ENCODE data around the gene ELMO1.

The ELMO1 gene

GRCh38 chr7:37112218-37112617, 336.4 kb downstream of the ELMO1 start:
- DNase-seq = no peak

DNA sequence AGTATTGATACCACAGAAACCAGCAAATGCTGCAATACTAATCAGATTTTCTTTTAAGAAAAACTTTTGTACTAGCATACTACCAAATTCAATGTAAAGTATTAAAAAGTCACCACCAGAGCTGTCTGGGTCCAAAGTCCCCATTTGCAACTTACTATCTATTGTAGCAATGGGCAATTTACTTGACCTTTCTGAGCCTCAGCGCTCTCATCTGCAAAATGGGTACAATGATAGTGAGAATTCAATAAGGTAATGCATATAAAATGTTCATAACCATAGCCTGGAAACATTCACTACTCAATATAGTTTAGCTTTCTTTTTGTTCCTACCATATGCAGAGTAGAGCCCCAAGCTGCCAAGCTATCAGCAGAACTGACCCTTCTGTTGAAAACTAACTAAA, 337.2 kb downstream of the ELMO1 start:
- no peak for DNase-seq

- DNase-seq = no peak
These were observed 337.8 kb downstream of the ELMO1 start for GRCh38 chr7:37110660-37111424.

- no peak for DNase-seq
These were observed 338.8 kb downstream of the ELMO1 start for GRCh38 chr7:37109843-37110242.

- DNase-seq = no peak
These were observed 339.5 kb downstream of the ELMO1 start for GRCh38 chr7:37109016-37109683.

GRCh38 chr7:37108615-37109014, 340.0 kb downstream of the ELMO1 start:
- DNase-seq = no peak

- no peak for DNase-seq
These were observed 341.5 kb downstream of the ELMO1 start for GRCh38 chr7:37107047-37107750.

DNA sequence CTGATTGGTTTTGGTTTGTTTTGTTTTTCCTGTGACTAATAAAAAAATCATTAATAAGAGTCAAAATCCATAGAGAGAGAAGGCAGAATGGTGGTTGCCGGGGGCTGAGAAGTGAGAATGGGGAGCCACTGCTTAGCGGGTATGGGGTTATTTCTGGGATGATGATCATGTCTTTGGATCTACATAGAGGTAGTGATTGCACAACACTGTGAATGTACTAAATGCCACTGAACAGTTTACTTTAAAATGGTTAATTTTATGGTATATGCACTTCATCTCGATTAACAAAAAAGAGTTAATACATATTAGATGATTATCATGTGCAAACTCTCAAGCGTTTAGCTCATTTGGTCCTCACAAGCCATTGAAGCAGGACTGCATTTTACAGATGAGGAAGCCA, 342.9 kb downstream of the ELMO1 start:
- no peak for DNase-seq

- no peak for DNase-seq
These were observed 343.7 kb downstream of the ELMO1 start for GRCh38 chr7:37104822-37105518.

DNA sequence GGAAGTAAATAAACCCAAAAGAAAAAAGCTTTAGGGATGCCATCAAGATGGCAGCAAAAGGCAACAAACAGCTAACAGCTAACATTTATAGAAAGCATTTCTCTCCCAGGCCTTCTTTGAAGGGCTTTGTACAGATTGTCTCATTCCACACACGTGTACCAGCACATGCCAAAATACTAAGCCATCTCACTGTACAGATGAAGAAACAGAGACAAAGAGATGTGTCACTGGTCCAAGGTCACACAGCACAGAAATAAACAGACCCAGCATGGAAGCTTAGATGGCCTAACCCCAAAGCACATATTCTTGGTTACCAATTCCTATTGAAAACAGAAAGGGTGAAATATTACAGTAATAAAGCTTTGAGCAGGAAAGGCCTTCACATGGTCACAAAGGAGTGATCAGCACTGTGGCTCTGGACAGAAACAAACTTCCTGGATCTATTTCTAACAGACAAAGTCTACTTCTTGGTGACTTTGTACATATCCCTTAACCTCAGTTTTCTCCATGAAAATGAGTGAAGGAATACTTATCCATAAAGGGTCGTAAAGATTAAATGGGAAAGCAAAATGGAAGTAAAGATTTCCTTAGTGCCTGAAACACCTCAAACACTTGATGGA, 346.0 kb downstream of the ELMO1 start:
- no peak for DNase-seq

DNA sequence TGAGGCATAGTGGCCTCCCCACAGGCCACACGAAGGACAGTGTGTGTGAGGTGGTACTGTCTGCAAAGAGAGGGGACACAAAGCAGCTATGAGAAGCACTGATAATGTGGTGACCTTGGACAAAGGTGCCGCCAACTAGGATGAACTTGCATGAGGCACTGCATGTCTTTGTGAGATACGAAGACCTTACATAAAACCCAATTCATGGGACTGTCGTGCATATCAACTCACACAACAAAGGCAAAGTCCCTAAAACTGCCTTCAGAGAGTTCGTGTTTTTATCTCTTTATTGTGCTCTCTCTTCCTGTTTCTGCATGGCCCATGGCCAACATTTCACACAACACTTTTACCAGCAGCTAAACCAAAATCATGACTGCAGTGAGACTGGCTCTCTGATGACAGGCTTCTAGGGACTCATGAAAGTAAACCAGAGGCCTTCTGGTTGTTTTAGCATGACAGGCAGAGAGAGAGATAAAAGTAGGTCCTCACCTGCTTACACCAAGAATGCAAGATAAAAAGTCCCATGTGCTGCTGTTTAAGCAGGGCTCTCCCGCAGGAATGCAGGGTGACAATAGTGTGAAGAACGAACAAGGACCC, 347.8 kb downstream of the ELMO1 start:
- DNase-seq = no peak

DNA sequence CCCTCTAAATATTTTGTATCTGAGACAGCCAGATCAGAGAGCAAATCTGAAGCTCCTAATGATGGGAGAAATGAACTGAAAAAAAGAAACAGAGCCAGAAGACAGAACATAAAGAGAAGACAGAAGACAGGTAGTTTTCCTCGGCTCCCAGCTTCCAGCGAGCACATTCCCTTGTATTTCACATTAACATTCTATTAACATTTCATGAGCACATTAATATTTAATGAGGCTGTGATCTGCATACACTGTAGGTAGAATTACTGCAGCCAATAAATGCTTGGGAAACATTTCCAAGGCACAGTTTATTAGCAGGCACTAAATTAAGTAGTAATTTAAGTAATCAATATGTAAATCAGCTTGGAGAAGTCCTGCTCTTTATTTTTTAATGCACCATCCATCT, 349.9 kb downstream of the ELMO1 start:
- no peak for DNase-seq

DNA sequence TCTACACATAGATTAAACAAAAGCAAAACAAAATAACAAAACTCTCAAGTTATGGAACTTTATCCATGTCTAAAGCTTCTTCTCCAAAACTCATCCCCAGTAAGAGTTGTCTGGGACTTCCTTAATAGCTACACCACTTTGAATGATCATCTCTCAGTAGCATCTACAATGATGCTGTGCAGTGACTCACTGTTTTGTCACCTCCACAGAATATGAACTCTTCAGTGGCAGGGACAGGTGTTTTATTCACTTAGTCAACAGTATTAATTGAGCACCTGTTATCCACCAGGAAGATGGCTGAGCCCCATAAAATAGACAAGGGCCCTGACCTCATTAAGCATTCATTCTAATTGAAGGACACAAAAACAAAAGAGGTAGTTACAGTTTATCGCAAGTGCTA, 350.7 kb downstream of the ELMO1 start:
- no peak for DNase-seq

GRCh38 chr7:37097276-37097675, 351.4 kb downstream of the ELMO1 start:
- DNase-seq = no peak

DNA sequence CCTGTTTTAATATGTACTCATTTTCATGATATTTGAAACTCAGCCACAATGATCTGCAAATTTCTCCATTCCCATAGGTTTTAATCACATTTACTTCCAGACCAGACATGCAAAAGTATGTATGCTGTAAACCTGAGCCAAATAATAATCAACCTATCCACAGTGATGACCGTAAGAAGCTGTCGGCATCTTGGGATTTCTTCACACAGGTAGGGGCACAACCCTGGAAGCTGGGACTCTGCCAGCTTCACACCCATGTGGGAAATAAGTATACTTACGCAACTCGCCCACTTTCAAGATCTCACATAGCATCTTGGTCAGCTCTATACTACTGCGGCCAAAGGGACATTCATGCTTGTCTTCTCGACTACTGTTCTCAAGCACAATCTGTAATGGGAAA, 352.3 kb downstream of the ELMO1 start:
- DNase-seq = no peak

GRCh38 chr7:37095122-37095521, 353.5 kb downstream of the ELMO1 start:
- DNase-seq = no peak

DNA sequence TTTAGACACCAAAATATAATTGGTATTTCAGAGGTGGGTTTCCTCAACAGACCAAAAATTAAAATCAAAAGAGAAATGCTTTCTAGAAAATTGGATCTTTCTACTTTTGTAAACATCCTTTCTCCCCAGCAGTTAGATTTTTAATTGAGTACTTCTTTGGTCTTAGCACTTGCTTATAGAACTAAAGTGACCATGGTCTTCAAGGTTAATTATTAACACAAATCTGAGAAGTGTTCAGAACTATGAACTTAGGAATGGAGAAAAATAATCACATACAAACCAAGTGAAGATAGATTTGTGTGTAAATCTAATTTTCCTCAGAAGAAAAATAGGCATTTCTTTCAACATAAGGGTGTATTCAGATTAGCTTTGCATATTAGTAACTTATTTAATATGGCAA, 355.4 kb downstream of the ELMO1 start:
- no peak for DNase-seq

DNA sequence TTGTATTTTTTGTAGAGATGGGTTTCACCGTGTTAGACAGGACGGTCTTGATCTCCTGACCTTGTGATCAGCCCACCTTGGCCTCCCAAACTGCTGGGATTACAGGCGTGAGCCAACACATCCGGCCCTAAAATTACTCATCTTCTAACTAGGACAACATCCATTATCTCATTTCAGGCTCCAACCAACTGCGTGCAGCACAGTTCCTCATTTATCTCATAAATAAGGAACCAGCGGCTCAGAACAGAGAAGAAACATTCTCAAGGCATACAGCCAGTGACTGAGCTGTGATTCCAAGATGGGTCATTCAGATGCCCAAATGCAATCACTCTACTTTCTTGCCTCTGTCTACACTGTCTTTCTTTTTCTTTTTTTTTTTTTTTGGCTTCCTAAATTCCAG, 356.1 kb downstream of the ELMO1 start:
- no peak for DNase-seq

- DNase-seq = no peak
These were observed 358.7 kb downstream of the ELMO1 start for GRCh38 chr7:37089972-37090371.

- DNase-seq = no peak
These were observed 363.1 kb downstream of the ELMO1 start for GRCh38 chr7:37085600-37085999.

- DNase-seq = no peak
These were observed 364.4 kb downstream of the ELMO1 start for GRCh38 chr7:37084303-37084702.

GRCh38 chr7:37083311-37084096, 365.2 kb downstream of the ELMO1 start:
- no peak for DNase-seq

All from T-helper 9 cell (primary cell).